Activated CD8-positive, alpha-beta T cell treated with anti-CD3 and anti-CD28 coated beads for 36 hours (primary cell): ENCODE measurements around the gene PNMT. TPM values are rescaled to one million over a fixed set of nuclear protein-coding genes. Genes with fewer than 3 reads are reported as not detected.
"Not testable (repeated sequence)": the region's sequence is repeated elsewhere in the genome, so short reads cannot be mapped to it uniquely, and the experiment has no call there.

Source experiments
- ATAC-seq: fragments of 200-7000 bp; cut with Tn5 transposase; one replicate; pipeline ENCODE4 v1.10.0; 2021; ENCODE audit warnings: mild to moderate bottlenecking, moderate library complexity
- CTCF ChIA-PET: fragments of 350-600 bp; sonication (Branson Sonifier 250); formaldehyde crosslinking; loops from one replicate; lab custom pipeline; 2021; ENCODE audit warnings: antibody characterized with exemption; lab: Charles Lee
- POLR2A ChIA-PET: fragments of 350-600 bp; sonication (Branson Sonifier 250); formaldehyde crosslinking; loops from one replicate; lab custom pipeline; 2021; ENCODE audit warnings: antibody characterized with exemption; lab: Charles Lee
- DNase-seq: peaks from one replicate; pipeline ENCODE4 v3.0.0-alpha.2; 2020
- H3K27ac Mint-ChIP-seq: one replicate; pipeline ENCODE4 v1.8.0; 2021; ENCODE audit warnings: mild to moderate bottlenecking, mixed read lengths
- H3K27me3 Mint-ChIP-seq: one replicate; pipeline ENCODE4 v1.8.0; 2021; ENCODE audit warnings: mixed read lengths
- H3K36me3 Mint-ChIP-seq: one replicate; pipeline ENCODE4 v1.8.0; 2021; ENCODE audit warnings: low read depth, mixed read lengths
- H3K4me1 Mint-ChIP-seq: one replicate; pipeline ENCODE4 v1.8.0; 2021; ENCODE audit warnings: low read depth, mixed read lengths
- H3K4me3 Mint-ChIP-seq: one replicate; pipeline ENCODE4 v1.8.0; 2021; ENCODE audit warnings: mild to moderate bottlenecking, moderate library complexity, mixed read lengths
- H3K9me3 Mint-ChIP-seq: one replicate; pipeline ENCODE4 v1.8.0; 2021; ENCODE audit warnings: mixed read lengths
- intact Hi-C: fragments of 100-400 bp; cut with micrococcal nuclease; formaldehyde crosslinking; loops from one replicate; pipeline ENCODE4 v1.10.0; 2022
- total RNA-seq, 2 experiments: library from RNA; stranded (reverse); gene quantifications; one replicate each; pipeline ENCODE4 v1.2.3, GENCODE V29; 2021
- TF ChIP-seq, protein P1 (sequence below): fragments of 200-600 bp; IDR thresholded peaks from one replicate; pipeline ENCODE4 v1.8.0; 2022; ENCODE audit warnings: antibody characterized with exemption, mild to moderate bottlenecking

PNMT gene
- total RNA-seq, 2 experiments from 2014 or later = 0.40 TPM; not detected in 1

DNA sequence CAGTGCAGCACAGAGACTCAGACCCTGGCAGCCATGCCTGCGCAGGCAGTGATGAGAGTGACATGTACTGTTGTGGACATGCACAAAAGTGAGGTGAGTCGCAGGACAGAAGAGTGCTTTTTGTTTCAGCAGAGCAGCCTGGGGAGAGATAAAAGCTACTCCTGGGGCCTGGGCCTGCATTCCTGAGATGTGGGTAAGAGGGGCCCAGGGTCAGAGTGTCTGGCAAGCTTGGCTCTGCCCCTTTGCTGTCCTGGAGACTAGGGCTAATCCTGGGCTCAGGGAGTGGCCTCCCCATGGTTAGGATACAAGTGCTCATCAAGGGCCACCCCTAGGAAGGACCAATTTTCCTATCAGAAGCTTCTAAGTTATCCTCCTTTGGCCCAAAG lies 26.8 kb downstream of the PNMT start:
- Mint-ChIP-seq H3K4me1 (peaks cover 4% of the 10 kb centered on the region), H3K27ac (no peak overlapping the region), H3K9me3 (no peaks in the 10 kb centered on the region), H3K4me3 (no peak overlapping the region), H3K36me3 (peaks cover 2% of the 10 kb centered on the region), H3K27me3 (peaks cover 14% of the 10 kb centered on the region)
- DNase-seq (no peak), ATAC-seq (no peak)
- ChIA-PET POLR2A (interaction anchor here (1.6 kb wide), 1 partner anchor 18 kb away, joined by 4 read pairs; no protein-coding TSS in a partner anchor), CTCF (interaction anchor here (0.6 to 3.2 kb wide), 2 partner anchors 26 to 41 kb away, joined by 4 to 13 read pairs; no protein-coding TSS in a partner anchor)
- intact Hi-C loops = no loop called here
- TF ChIP-seq, protein P1, sequence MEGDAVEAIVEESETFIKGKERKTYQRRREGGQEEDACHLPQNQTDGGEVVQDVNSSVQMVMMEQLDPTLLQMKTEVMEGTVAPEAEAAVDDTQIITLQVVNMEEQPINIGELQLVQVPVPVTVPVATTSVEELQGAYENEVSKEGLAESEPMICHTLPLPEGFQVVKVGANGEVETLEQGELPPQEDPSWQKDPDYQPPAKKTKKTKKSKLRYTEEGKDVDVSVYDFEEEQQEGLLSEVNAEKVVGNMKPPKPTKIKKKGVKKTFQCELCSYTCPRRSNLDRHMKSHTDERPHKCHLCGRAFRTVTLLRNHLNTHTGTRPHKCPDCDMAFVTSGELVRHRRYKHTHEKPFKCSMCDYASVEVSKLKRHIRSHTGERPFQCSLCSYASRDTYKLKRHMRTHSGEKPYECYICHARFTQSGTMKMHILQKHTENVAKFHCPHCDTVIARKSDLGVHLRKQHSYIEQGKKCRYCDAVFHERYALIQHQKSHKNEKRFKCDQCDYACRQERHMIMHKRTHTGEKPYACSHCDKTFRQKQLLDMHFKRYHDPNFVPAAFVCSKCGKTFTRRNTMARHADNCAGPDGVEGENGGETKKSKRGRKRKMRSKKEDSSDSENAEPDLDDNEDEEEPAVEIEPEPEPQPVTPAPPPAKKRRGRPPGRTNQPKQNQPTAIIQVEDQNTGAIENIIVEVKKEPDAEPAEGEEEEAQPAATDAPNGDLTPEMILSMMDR = no peak

DNA sequence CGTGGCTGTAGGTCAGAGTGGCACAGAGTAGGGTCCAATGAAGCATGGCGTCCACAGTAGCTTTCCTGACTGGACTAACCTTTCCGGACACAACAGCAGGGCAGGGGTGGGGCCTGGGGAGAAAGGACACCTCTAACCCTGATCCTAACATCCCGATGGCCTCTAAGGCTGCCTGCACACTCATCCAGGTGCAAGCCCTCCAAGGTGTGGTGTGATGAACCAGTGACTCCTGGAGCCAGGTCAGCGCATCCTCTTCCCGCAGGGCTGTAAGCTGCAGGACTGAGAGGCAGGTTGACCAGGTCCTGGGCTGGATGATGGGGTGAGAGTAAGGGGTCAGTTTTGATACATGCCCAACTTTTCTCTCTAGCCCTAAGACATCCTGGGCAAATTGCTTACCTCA lies 28.5 kb downstream of the PNMT start:
- CTCF ChIA-PET = interaction anchor here (0.6 to 3.2 kb wide), 3 partner anchors 14 to 73 kb away, joined by 3 to 13 read pairs (median 3); no protein-coding TSS in a partner anchor
- no peaks in the 10 kb centered on the region for H3K9me3 Mint-ChIP-seq
- TF ChIP-seq, protein P1 = no peak
- POLR2A ChIA-PET = no interaction called here
- ATAC-seq (no peak), DNase-seq (no peak)
- H3K36me3 Mint-ChIP-seq = peaks cover 2% of the 10 kb centered on the region
- no peak overlapping the region for H3K4me3 Mint-ChIP-seq
- no peak overlapping the region for H3K27ac Mint-ChIP-seq
- H3K4me1 Mint-ChIP-seq = peaks cover 6% of the 10 kb centered on the region
- intact Hi-C loops = no loop called here
- H3K27me3 Mint-ChIP-seq = peaks cover 26% of the 10 kb centered on the region

DNA sequence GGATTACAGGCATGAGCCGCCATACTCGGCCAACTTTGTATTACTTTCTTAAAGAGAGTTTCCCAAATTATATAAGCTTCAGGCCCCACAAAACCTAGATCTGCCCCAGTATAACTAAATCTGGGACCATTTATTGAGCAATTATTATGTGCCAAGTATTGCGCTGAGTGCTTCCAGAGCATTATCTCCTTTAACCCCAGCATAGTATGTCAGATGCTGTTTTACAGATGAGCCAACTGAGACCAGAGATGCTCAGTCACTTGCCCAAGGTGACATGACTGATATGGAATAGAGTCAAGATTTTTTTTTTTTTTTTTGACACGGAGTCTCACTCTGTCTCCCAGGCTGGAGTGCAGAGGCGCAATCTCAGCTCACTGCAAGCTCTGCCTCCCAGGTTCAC lies 29.7 kb downstream of the PNMT start:
- Mint-ChIP-seq H3K36me3 (peaks cover 2% of the 10 kb centered on the region), H3K4me1 (peaks cover 6% of the 10 kb centered on the region), H3K9me3 (no peaks in the 10 kb centered on the region), H3K4me3 (no peak overlapping the region), H3K27me3 (peaks cover 29% of the 10 kb centered on the region), H3K27ac (no peak overlapping the region)
- ChIA-PET POLR2A (no interaction called here), CTCF (interaction anchor here (3.2 kb wide), 1 partner anchor 44 kb away, joined by 13 read pairs; no protein-coding TSS in a partner anchor)
- ATAC-seq = no peak
- no peak for DNase-seq
- TF ChIP-seq, protein P1 = no peak
- intact Hi-C loops = no loop called here

DNA sequence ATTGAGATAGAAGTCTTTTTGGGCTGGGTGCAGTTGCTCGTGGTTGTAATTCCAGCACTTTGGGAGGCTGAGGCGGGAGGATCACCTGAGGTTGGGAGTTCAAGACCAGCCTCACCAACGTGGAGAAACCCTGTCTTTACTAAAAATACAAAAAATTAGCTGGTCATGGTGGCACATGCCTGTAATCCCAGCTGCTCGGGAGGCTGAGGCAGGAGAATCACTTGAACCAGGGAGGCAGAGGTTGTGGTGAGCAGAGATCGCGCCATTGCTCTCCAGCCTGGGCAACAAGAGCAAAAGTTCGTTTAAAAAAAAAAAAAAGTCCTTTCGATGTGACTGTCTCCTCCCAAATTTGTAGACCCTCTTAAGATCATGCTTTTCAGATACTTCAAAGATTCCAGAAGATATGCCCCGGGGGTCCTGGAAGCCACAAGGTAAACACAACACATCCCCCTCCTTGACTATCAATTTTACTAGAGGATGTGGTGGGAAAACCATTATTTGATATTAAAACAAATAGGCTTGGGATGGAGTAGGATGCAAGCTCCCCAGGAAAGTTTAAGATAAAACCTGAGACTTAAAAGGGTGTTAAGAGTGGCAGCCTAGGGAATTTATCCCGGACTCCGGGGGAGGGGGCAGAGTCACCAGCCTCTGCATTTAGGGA lies 31.0 kb downstream of the PNMT start:
- ATAC-seq, H3K4me3 Mint-ChIP-seq, H3K4me1 Mint-ChIP-seq, H3K27ac Mint-ChIP-seq, DNase-seq, H3K36me3 Mint-ChIP-seq, intact Hi-C loops, H3K9me3 Mint-ChIP-seq: not testable (repeated sequence)
- ChIA-PET CTCF (interaction anchor here (1.8 kb wide), 1 partner anchor 77 kb away, joined by 7 read pairs; no protein-coding TSS in a partner anchor), POLR2A (interaction anchor here (1.2 kb wide), 1 partner anchor 30 kb away, joined by 6 read pairs; the partner anchor contains the start of gene MIEN1)
- peaks cover 29% of the 10 kb centered on the region for H3K27me3 Mint-ChIP-seq

DNA sequence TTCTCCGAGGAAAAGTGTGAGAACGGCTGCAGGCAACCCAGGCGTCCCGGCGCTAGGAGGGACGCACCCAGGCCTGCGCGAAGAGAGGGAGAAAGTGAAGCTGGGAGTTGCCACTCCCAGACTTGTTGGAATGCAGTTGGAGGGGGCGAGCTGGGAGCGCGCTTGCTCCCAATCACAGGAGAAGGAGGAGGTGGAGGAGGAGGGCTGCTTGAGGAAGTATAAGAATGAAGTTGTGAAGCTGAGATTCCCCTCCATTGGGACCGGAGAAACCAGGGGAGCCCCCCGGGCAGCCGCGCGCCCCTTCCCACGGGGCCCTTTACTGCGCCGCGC lies 31.5 kb downstream of the PNMT start, which contains the start of gene ERBB2:
TSS of gene ERBB2 (plus strand) at position 247 of the 330 bp plus-strand sequence. CDS start 175 bp downstream, outside the sequence.
- intact Hi-C loops = no loop called here
- Mint-ChIP-seq H3K27me3 (peaks cover 29% of the 10 kb centered on the region), H3K9me3 (no peaks in the 10 kb centered on the region), H3K27ac (no peak within 1 kb of the TSS), H3K4me1 (peaks cover 8% of the 10 kb centered on the region), H3K36me3 (peaks cover 2% of the 10 kb centered on the region), H3K4me3 (no peak within 1 kb of the TSS)
- ChIA-PET POLR2A (interaction anchor here (0.6 to 1.2 kb wide), 3 partner anchors 12 to 77 kb away, joined by 3 to 6 read pairs (median 3); partner anchors contain the start of genes MIEN1 and PGAP3), CTCF (interaction anchor here (1.2 to 1.8 kb wide), 2 partner anchors 78 to 281 kb away, joined by 3 to 7 read pairs; partner anchors contain the start of gene PSMD3)
- ATAC-seq (no peak), DNase-seq (no peak)
- TF ChIP-seq, protein P1 = no peak
